Effector CD8-positive, alpha-beta T cell (primary cell): Measurements from ENCODE around the gene NRXN3.

Experiments
- DNase-seq: peaks from one replicate; lab custom pipeline; 2025; lab: John Stamatoyannopoulos, UW

The NRXN3 gene

GRCh38 chr14:78644824-78645559 lies 474.8 kb downstream of the NRXN3 start:
- DNase-seq, result no peak

DNA sequence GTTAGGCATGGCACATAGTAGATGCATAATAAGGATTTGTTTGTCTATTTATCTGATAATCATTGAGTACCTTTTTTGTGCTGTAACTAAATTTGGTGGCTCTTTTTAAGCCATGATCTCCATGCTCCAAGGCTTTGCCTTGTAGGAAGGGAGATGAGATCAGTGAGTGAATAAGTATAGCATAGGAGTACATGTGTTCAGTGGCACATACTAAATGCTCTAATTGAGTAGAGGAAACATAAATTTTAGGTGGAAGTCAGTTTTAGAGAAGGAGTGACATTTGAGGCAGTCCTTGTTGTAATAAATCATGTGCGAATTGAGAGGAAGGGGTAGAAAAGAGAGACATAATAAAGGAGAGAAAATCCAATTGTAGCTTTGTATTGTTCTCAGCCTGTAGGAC lies 482.6 kb downstream of the NRXN3 start:
- DNase-seq, result no peak

GRCh38 chr14:78653173-78653572 lies 483.0 kb downstream of the NRXN3 start:
- DNase-seq, result no peak

DNA sequence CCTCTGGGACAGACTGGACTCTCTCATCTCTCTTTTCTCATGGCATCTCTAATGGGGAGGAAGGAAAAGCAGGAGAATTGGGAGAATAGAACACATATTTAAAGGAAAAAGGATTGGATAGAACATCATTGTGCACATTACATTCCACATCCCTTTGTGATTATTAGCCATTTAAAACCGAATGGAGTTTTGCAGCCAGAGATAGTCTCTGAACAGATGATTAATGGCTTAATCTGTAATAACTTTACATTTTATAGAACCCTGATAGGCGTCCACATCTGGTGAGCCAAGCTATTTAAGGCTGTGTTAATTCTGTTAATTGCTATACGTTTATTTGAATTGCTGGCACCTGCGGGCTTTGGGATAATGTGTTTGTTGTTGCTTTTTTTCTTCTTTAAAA lies 487.3 kb downstream of the NRXN3 start:
- DNase-seq, result no peak

- no peak for DNase-seq
Measured at GRCh38 chr14:78664841-78665240, 494.7 kb downstream of the NRXN3 start.

GRCh38 chr14:78666336-78667056 lies 496.3 kb downstream of the NRXN3 start:
- no peak for DNase-seq

DNA sequence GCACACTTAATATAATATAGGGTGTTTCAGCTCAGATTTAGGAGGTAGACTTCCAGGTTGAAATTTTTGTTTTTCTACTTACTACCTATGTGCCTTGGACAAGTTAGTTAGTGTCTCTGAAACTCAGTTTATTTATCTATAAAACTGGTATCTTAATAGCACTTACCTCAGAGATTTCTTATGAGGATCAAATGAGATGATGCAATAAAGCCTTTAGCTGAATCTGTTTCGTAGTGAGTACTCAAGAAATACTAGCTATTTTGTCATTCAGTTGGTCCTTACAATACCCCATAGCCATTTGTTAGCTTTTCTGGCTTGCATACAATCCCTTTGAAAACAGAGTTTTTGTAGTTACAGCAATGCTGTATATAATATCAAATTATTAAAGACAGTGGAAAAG lies 497.0 kb downstream of the NRXN3 start:
- no peak for DNase-seq

GRCh38 chr14:78673845-78674244 lies 503.7 kb downstream of the NRXN3 start:
- DNase-seq, result no peak

GRCh38 chr14:78674820-78675219 lies 504.6 kb downstream of the NRXN3 start:
- DNase-seq, result no peak

GRCh38 chr14:78683206-78683605 lies 513.0 kb downstream of the NRXN3 start:
- DNase-seq, result no peak

GRCh38 chr14:78683981-78684380 lies 513.8 kb downstream of the NRXN3 start:
- no peak for DNase-seq

DNA sequence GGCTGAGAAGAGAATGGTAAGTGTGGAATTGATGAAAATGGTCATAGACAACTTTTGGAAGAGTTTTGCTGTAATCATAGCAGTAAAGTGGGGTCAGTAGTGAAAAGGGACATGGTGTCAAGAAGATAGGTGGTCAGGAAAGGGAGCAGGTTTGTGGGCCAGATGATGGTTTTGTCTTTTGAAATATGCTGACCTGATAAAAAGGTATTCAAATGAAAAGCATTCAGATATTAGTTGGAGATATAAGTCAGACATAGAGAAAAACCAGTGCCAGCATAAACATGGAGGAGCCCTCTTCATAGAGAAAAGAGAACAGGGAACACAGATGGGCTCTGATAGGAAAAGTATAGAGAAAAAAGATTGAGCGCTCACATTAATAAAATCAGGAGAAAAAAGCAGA lies 518.3 kb downstream of the NRXN3 start:
- no peak for DNase-seq

DNA sequence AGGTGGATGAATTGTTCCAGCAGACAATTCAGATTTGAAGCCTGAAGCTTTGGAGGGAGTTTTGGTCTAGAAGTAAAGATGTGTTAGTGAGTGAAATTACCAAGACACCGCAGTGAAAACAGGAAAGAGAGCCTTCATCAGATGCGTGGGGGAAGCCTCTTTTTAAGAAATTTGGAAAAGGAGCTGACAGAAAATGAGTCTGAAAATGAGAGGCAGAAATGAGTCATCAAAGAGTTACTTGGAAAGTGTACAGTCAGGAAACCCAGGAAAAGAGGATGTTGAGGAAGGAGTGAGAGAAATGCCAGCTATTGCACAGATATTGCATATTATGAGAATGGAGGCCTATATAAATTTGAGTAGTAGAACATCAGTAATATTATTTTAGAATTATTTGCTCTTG lies 520.7 kb downstream of the NRXN3 start:
- no peak for DNase-seq

GRCh38 chr14:78697341-78697740 lies 527.2 kb downstream of the NRXN3 start:
- DNase-seq, result no peak

- no peak for DNase-seq
Measured at GRCh38 chr14:78698991-78699390, 528.8 kb downstream of the NRXN3 start.

DNA sequence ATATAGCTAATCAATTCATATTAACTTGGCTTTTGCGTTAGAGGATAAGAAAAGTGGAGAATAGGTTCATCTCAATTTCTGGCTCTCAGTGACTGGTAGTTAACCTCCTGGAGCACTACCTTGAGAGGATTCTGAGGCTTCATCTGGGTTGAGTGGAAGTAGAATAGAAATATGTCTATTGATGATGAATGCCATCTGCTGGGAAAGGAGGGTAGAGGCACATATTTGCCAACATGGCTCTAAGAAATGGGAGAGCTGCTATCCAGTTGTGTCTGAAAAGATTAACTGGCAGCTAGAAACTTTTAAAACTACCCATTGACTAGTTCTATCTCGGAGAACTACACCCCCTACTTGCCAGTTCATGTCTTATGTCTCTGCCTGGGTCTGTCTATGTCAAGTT lies 530.1 kb downstream of the NRXN3 start:
- DNase-seq, result no peak

DNA sequence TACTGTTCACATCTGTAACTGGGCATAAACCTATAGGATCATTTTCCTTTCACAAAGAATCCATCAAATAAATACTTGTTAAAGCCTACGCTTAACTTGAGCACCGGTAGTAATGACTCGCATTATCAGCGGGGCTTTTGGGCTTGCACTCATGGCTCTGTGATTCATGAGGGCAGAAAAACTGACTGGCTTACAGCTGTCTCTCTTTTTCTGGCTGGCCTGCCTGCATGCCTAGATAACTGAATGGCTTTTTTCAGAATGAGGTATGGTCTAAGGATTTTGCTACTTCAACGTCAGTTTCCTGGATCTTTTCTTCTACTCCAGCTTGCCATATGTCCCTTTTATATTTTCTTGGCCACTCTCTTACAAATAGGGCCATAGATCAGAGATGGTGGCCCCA lies 531.1 kb downstream of the NRXN3 start:
- DNase-seq, result no peak

GRCh38 chr14:78704965-78705364 lies 534.8 kb downstream of the NRXN3 start:
- no peak for DNase-seq

- DNase-seq, result no peak
Measured at GRCh38 chr14:78705989-78706388, 535.8 kb downstream of the NRXN3 start.

DNA sequence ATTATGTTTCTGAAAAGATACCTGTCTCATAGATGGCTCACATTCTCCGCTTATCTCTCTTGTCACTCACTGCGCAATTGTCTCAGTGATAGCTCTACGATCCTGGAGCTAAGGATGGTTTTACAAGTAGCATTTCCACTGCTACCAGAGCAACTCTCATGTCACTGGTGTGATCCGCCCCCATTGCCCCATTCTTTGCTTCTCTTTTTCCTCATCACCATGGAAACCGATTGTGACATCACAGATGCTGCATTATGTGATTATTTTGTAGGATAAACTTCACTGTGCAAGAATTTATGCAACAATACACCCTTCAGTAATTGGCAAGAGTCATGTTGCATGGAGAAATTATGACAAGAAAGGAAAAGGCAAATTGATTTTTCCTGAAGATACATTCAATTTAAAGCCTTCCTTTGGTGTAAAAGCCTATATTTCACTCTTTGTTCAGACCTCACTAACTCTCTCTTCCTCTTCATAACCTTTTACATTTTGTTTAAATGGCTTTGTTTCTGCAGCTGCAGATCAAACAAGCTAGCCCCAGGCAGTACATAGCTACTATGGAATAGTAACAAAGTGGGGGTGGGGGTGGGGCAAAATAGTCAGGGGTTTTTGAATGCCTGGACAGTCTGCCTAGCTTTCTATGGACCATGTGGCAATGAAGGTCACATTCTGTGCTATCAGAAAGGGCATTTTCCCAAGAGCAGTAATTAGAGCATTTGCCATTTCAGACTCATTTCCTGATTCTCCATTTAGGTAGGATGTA lies 539.8 kb downstream of the NRXN3 start:
- no peak for DNase-seq

DNA sequence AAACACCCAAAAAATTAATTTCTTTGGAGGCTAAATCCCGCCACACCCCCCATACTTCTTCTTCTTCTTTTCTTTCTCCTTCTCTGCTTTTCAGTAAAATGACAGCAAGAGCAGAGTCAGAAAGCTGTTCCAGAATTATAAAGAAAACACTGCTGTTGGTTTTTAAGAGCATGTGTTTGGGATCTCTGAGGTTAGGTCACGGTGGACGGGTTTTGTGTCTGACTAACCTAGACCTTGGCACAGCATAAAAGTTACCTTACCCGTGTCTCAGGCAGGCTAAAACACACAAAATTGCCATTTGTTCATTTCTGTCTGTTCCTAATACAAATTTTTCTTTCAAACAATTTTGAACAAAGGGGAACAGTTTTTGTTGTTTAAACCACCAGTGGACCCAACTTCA lies 540.8 kb downstream of the NRXN3 start:
- DNase-seq, result no peak

DNA sequence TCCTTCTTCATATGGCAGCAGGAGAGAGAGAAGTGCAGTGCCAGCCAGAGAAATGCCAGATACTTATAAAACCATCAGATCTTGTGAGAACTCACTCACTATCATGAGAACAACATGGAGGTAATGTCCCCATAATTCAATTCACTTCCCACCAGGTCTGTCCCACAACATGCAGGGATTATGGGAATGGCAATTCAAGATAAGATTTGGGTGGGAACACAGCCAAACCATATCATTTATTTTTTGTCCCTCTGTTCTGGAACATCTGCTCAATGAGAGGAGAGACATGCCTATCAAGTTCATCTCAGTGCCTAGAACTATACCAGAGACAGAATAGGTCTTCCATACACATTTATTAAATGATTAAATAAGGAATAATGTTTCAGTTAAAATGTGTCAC lies 543.5 kb downstream of the NRXN3 start:
- DNase-seq, result no peak

- no peak for DNase-seq
Measured at GRCh38 chr14:78714711-78715110, 544.5 kb downstream of the NRXN3 start.
